Lower leg skin (tissue), 4 donors: ENCODE measurements around the gene ELAVL2. TPM values are rescaled to one million over a fixed set of nuclear protein-coding genes. Genes with fewer than 3 reads are reported as not detected.

Source experiments
- DNase-seq, 2 donors: peaks; one replicate each; pipeline ENCODE4 v3.0.0-alpha.2; 2019; ENCODE audit warnings: low spot score in 2 of 2
- H3K4me3 ChIP-seq: fragments of 200-600 bp; sonication (generic); 2 replicates; pipeline ENCODE4 v1.5.1; 2017; ENCODE audit warnings: mild to moderate bottlenecking, low read depth; ENCODE audit not compliant: poor library complexity, severe bottlenecking
- CTCF ChIP-seq, 3 donors: fragments of 450-650 bp; IDR thresholded peaks; one replicate each; pipeline ENCODE4 v1.5.1; 2016; ENCODE audit warnings: antibody characterized with exemption in 3 of 3, mild to moderate bottlenecking in 3 of 3, moderate library complexity in 2 of 3
- POLR2A ChIP-seq, 2 donors: fragments of 450-650 bp; IDR thresholded peaks; one replicate each; pipeline ENCODE4 v1.6.1; 2016 to 2017; ENCODE audit warnings: antibody characterized with exemption in 2 of 2, mild to moderate bottlenecking in 1 of 2, moderate library complexity in 1 of 2
- WGBS, 2 donors: methylation state at CpG; one replicate each; pipeline ENCODE4 v1.1.5; 2018; 5-methylcytosine and 5-hydroxymethylcytosine counted together
- intact Hi-C: fragments of 100-400 bp; cut with DNase I; formaldehyde crosslinking; loops from one replicate; pipeline ENCODE4 v1.15.0; 2023; ENCODE audit warnings: low total_unique reads
- total RNA-seq, 4 donors: library from RNA; depleted of rRNA; stranded (reverse); fragments of >200 nt; gene quantifications; one replicate each; pipeline ENCODE4 v1.1.0, GENCODE V29; 2016

The ELAVL2 gene
- total RNA-seq, 4 donors from 2014 or later: 0.11 to 1.3 (median 0.42) TPM

GRCh38 chr9:23814243-23814642 lies 11.8 kb downstream of the ELAVL2 start:
- 67 to 74% methylated on average over 3 of the region's 3 CpGs for WGBS, 2 donors
- H3K4me3 ChIP-seq: no peak overlapping the region
- DNase-seq: no peak
- TF ChIP-seq POLR2A (IDR thresholded peaks at IDR 0.05) (no peak), CTCF (IDR thresholded peaks at IDR 0.05) (no peak)
- intact Hi-C loops: no loop called here

GRCh38 chr9:23812673-23813072 lies 13.4 kb downstream of the ELAVL2 start:
- 58 to 60% methylated on average over 1 of the region's 1 CpG for WGBS, 2 donors
- no peak for DNase-seq

GRCh38 chr9:23811633-23812032 lies 14.4 kb downstream of the ELAVL2 start:
- no peak for DNase-seq
- 32 to 42% methylated on average over 2 of the region's 2 CpGs for WGBS, 2 donors
- intact Hi-C loops: no loop called here
- no peak overlapping the region for H3K4me3 ChIP-seq
- TF ChIP-seq POLR2A (IDR thresholded peaks at IDR 0.05) (no peak), CTCF (IDR thresholded peaks at IDR 0.05) (no peak)

More at GRCh38 chr9:23812673-23813072, 13.4 kb downstream of the ELAVL2 start:
- intact Hi-C loops: no loop called here
- no peak overlapping the region for H3K4me3 ChIP-seq
- TF ChIP-seq POLR2A (IDR thresholded peaks at IDR 0.05): no peak
- no peak for TF ChIP-seq CTCF (IDR thresholded peaks at IDR 0.05)

GRCh38 chr9:23803216-23803615 lies 22.8 kb downstream of the ELAVL2 start:
- 63% methylated on average over 2 of the region's 2 CpGs for WGBS, 2 donors
- intact Hi-C loops: no loop called here
- no peak for DNase-seq
- no peak overlapping the region for H3K4me3 ChIP-seq
- no peak for TF ChIP-seq POLR2A (IDR thresholded peaks at IDR 0.05)
- TF ChIP-seq CTCF (IDR thresholded peaks at IDR 0.05): no peak

GRCh38 chr9:23801523-23801922 lies 24.5 kb downstream of the ELAVL2 start:
- intact Hi-C loops: no loop called here
- TF ChIP-seq POLR2A (IDR thresholded peaks at IDR 0.05) (no peak), CTCF (IDR thresholded peaks at IDR 0.05) (no peak)
- WGBS, 2 donors: 93 to 100% methylated on average over 2 of the region's 2 CpGs
- no peak for DNase-seq
- no peak overlapping the region for H3K4me3 ChIP-seq

- TF ChIP-seq POLR2A (IDR thresholded peaks at IDR 0.05): no peak
- no peak for TF ChIP-seq CTCF (IDR thresholded peaks at IDR 0.05)
- intact Hi-C loops: no loop called here
- no peak for DNase-seq
These were observed 26.5 kb downstream of the ELAVL2 start for GRCh38 chr9:23799521-23799920.

More at GRCh38 chr9:23799521-23799920, 26.5 kb downstream of the ELAVL2 start:
- H3K4me3 ChIP-seq: no peak overlapping the region
